Brain microvascular endothelial cell (primary cell): ENCODE results near the gene TACC3.

Source experiments
- DNase-seq: peaks from one replicate; pipeline ENCODE4 v3.0.0-alpha.2; 2020
- H3K27ac ChIP-seq: fragments of 250-450 bp; sonication (Bioruptor Pico); 2 replicates; pipeline ENCODE4 v1.5.1; 2020; ENCODE audit warnings: mild to moderate bottlenecking, moderate library complexity
- H3K27me3 ChIP-seq: fragments of 250-450 bp; sonication (Bioruptor Pico); replicated peaks from 2 replicates; pipeline ENCODE4 v1.5.1; 2020; ENCODE audit warnings: mild to moderate bottlenecking
- H3K36me3 ChIP-seq: fragments of 250-450 bp; sonication (Bioruptor Pico); replicated peaks from 2 replicates; pipeline ENCODE4 v1.5.1; 2020; ENCODE audit warnings: mild to moderate bottlenecking
- H3K4me3 ChIP-seq: 2 replicates; pipeline ENCODE4 v1.5.1; 2011; ENCODE audit warnings: low read depth, mild to moderate bottlenecking, control low read depth, low read length, moderate library complexity
- in situ Hi-C: cut with HindIII; loops from 2 replicates; pipeline ENCODE4 v1.10.0; 2017; ENCODE audit warnings: low sequenced_read_pairs, low pct_ligation_motif_present
- TF ChIP-seq, protein P1 (sequence below): IDR thresholded peaks from 2 replicates; pipeline ENCODE4 v1.5.1; 2011; ENCODE audit warnings: low read depth, mild to moderate bottlenecking, moderate library complexity, low read length, control low read depth, inconsistent platforms; ENCODE audit errors: missing control alignments

TACC3 gene

GRCh38 chr4:1771555-1772305 is 50.4 kb downstream of the TACC3 start:
- Histone ChIP-seq H3K27me3 (peaks cover 1% of the 10 kb centered on the region), H3K4me3 (no peak overlapping the region), H3K36me3 (no peaks in the 10 kb centered on the region), H3K27ac (no peak overlapping the region)
- TF ChIP-seq, protein P1, sequence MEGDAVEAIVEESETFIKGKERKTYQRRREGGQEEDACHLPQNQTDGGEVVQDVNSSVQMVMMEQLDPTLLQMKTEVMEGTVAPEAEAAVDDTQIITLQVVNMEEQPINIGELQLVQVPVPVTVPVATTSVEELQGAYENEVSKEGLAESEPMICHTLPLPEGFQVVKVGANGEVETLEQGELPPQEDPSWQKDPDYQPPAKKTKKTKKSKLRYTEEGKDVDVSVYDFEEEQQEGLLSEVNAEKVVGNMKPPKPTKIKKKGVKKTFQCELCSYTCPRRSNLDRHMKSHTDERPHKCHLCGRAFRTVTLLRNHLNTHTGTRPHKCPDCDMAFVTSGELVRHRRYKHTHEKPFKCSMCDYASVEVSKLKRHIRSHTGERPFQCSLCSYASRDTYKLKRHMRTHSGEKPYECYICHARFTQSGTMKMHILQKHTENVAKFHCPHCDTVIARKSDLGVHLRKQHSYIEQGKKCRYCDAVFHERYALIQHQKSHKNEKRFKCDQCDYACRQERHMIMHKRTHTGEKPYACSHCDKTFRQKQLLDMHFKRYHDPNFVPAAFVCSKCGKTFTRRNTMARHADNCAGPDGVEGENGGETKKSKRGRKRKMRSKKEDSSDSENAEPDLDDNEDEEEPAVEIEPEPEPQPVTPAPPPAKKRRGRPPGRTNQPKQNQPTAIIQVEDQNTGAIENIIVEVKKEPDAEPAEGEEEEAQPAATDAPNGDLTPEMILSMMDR = no peak
- no peak for DNase-seq
- in situ Hi-C loops = no loop called here

DNA sequence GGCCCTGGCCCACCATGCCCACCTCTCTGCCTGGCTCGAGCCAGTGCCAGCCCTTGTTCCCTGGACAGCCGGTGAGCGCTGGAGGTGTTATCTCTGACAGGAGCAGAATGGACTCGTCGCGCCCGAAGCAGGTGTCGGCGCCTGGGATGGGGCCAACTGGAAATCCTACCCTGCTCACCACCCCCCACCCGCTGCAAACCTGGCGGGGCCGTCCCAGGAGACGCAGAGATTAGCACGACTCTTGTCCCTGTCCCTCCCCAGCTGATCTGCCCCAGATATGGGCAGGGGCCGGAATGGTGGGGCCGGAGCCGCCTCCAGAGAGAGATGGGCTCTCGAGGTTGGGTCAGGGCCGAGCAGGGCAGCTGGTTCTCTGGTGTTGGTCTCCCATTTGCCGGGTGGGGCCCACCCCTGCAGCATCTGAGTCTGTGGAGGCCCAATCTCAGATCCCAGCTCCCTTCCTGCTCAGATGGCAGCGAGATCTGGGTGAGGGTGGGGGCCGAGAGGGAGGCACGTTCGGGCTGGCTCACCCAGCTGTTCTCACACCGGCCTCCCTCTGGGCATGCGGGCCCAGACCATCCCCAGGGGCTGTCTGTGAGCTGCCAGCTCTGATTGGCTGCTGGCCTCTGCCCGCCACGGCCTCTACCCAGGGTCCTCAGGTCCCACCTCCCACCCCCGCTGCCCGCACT is 51.7 kb downstream of the TACC3 start:
- Histone ChIP-seq H3K36me3 (no peaks in the 10 kb centered on the region), H3K4me3 (no peak overlapping the region), H3K27me3 (peaks cover 1% of the 10 kb centered on the region), H3K27ac (no peak overlapping the region)
- in situ Hi-C loops = no loop called here
- no peak for DNase-seq
- TF ChIP-seq, protein P1 = no peak

GRCh38 chr4:1773754-1774153 is 52.4 kb downstream of the TACC3 start:
- Histone ChIP-seq H3K27me3 (peaks cover 1% of the 10 kb centered on the region), H3K4me3 (no peak overlapping the region), H3K27ac (no peak overlapping the region), H3K36me3 (no peaks in the 10 kb centered on the region)
- in situ Hi-C loops = no loop called here
- TF ChIP-seq, protein P1 = no peak
- no peak for DNase-seq

DNA sequence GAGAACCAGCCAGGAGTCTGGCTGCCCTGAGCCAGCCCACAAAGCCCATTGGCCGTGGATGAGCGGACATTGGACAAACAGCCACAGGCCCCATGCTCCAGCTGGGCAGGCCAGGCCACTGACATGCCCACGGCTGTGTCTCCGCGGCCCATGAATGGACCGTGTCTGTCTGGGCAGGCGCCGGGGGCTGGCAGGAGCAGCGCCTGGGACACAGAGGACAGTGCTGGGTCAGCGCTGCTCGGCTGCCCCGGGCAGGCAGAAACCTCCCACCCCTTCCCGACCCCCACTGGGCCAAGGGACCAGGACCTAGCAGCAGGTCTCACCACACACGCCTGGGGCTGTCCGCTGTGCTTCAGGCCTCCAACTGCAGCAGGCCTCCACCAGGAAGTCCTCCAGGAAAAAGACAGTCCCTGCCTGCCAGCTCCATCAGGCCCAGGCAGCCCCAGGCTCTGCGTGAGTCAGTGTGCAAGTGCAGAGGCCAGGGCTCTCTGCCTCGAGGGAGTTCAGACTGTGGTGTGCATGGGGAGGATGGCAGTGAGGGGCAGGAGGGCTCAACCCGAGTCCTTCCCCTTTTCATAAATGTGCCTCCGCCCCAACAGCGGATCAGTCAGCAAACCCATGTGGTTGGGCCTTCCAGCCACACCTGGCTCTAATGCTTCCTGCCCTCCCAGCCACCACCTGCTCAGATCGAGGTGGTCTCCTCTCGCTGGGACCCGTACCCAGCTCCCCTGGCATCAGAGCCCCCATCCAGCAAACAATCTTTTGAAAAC is 54.6 kb downstream of the TACC3 start:
- no peak for DNase-seq
- TF ChIP-seq, protein P1 = no peak
- Histone ChIP-seq H3K27ac (no peak overlapping the region), H3K36me3 (no peaks in the 10 kb centered on the region), H3K4me3 (no peak overlapping the region), H3K27me3 (no peaks in the 10 kb centered on the region)
- in situ Hi-C loops = no loop called here

DNA sequence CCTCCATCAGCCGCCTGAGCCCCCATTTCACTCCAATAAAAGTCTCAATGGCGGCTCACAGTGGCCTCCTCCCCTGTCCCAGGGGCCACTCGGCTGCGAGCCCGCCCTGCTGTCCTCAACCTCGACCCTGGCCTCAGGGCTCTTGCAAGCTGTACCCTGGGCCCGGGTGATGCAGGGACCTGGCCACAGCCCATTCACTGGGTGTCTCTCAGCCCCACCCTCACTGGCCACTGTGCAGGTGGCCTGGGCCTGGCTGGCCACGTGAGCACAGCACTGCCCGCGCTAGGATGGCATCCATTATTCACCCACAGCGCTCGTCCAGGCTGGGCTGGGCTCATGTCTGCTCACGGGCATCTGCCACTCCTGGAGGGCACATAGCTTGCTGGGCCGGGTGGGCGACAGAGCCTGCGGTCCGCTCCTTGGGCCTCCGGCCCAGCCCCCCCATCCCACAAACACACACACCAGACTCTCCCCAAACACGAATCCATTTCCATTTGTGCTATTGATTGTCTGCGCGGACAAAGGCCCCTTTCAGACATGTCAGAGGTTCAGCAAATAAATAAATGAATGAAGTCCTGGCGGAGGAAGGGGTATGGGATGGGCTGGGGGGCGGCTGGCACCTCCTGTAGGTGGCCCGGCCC is 55.3 kb downstream of the TACC3 start:
- no peak for DNase-seq
- Histone ChIP-seq H3K36me3 (no peaks in the 10 kb centered on the region), H3K4me3 (no peak overlapping the region), H3K27me3 (no peaks in the 10 kb centered on the region), H3K27ac (no peak overlapping the region)
- TF ChIP-seq, protein P1 = no peak
- in situ Hi-C loops = no loop called here
